Rectal smooth muscle tissue (tissue), 1 donor: ENCODE results near the gene GOLM1.

ENCODE experiments used
- H3K27ac ChIP-seq: one replicate; pipeline ENCODE4 v1.7.0; 2013; ENCODE audit warnings: low read depth, low read length, inconsistent platforms
- H3K27me3 ChIP-seq: one replicate; pipeline ENCODE4 v1.7.0; 2013; ENCODE audit warnings: low read length; ENCODE audit not compliant: control insufficient read depth, insufficient read depth
- H3K36me3 ChIP-seq: one replicate; pipeline ENCODE4 v1.7.0; 2013; ENCODE audit warnings: low read length; ENCODE audit not compliant: control insufficient read depth, insufficient read depth
- H3K4me1 ChIP-seq: one replicate; pipeline ENCODE4 v1.7.0; 2013; ENCODE audit warnings: low read length; ENCODE audit not compliant: control insufficient read depth, insufficient read depth
- H3K4me3 ChIP-seq: one replicate; pipeline ENCODE4 v1.7.0; 2013; ENCODE audit warnings: low read length
- H3K9ac ChIP-seq: one replicate; pipeline ENCODE4 v1.7.0; 2013; ENCODE audit warnings: low read length

The GOLM1 gene

GRCh38 chr9:86035827-86036440, 63.4 kb downstream of the GOLM1 start:
- Histone ChIP-seq H3K27me3 (no peaks in the 10 kb centered on the region), H3K9ac (no peak overlapping the region), H3K4me1 (no peaks in the 10 kb centered on the region), H3K36me3 (peaks cover 6% of the 10 kb centered on the region), H3K4me3 (no peak overlapping the region), H3K27ac (no peak overlapping the region)

GRCh38 chr9:86034863-86035734, 64.3 kb downstream of the GOLM1 start:
- Histone ChIP-seq H3K27me3 (no peaks in the 10 kb centered on the region), H3K27ac (no peak overlapping the region), H3K36me3 (peaks cover 6% of the 10 kb centered on the region), H3K4me3 (no peak overlapping the region), H3K9ac (no peak overlapping the region), H3K4me1 (no peaks in the 10 kb centered on the region)

GRCh38 chr9:86027767-86028166, 71.6 kb downstream of the GOLM1 start:
- H3K27me3 ChIP-seq, result no peaks in the 10 kb centered on the region
- no peak overlapping the region for H3K4me3 ChIP-seq
- H3K27ac ChIP-seq, result no peak overlapping the region
- no peak overlapping the region for H3K9ac ChIP-seq
- peaks cover 11% of the 10 kb centered on the region for H3K36me3 ChIP-seq
- no peaks in the 10 kb centered on the region for H3K4me1 ChIP-seq

- H3K36me3 ChIP-seq, result peaks cover 8% of the 10 kb centered on the region
- no peak overlapping the region for H3K27ac ChIP-seq
- H3K9ac ChIP-seq, result no peak overlapping the region
- no peaks in the 10 kb centered on the region for H3K27me3 ChIP-seq
- no peak overlapping the region for H3K4me3 ChIP-seq
- H3K4me1 ChIP-seq, result peaks cover 2% of the 10 kb centered on the region
Measured at GRCh38 chr9:86022687-86023266, 76.6 kb downstream of the GOLM1 start.

GRCh38 chr9:86021166-86021565, 78.2 kb downstream of the GOLM1 start:
- Histone ChIP-seq H3K9ac (no peak overlapping the region), H3K27ac (no peak overlapping the region), H3K4me1 (peaks cover 2% of the 10 kb centered on the region), H3K27me3 (no peaks in the 10 kb centered on the region), H3K36me3 (peaks cover 9% of the 10 kb centered on the region), H3K4me3 (no peak overlapping the region)

GRCh38 chr9:86020731-86021130, 78.6 kb downstream of the GOLM1 start:
- Histone ChIP-seq H3K4me1 (peaks cover 2% of the 10 kb centered on the region), H3K9ac (no peak overlapping the region), H3K27ac (no peak overlapping the region), H3K27me3 (no peaks in the 10 kb centered on the region), H3K4me3 (no peak overlapping the region), H3K36me3 (peaks cover 9% of the 10 kb centered on the region)

- H3K4me3 ChIP-seq, result no peak overlapping the region
- H3K36me3 ChIP-seq, result peaks cover 12% of the 10 kb centered on the region
- no peaks in the 10 kb centered on the region for H3K4me1 ChIP-seq
- no peak overlapping the region for H3K9ac ChIP-seq
- H3K27me3 ChIP-seq, result no peaks in the 10 kb centered on the region
- no peak overlapping the region for H3K27ac ChIP-seq
Measured at GRCh38 chr9:86009133-86009532, 90.2 kb downstream of the GOLM1 start.

GRCh38 chr9:86005253-86005775, 94.0 kb downstream of the GOLM1 start:
- Histone ChIP-seq H3K4me3 (no peak overlapping the region), H3K36me3 (peaks cover 7% of the 10 kb centered on the region), H3K27me3 (no peaks in the 10 kb centered on the region), H3K27ac (no peak overlapping the region), H3K4me1 (no peaks in the 10 kb centered on the region), H3K9ac (no peak overlapping the region)

GRCh38 chr9:85995599-85995998, 103.8 kb downstream of the GOLM1 start:
- H3K9ac ChIP-seq, result no peak overlapping the region
- no peaks in the 10 kb centered on the region for H3K4me1 ChIP-seq
- no peaks in the 10 kb centered on the region for H3K36me3 ChIP-seq
- H3K27me3 ChIP-seq, result no peaks in the 10 kb centered on the region
- no peak overlapping the region for H3K4me3 ChIP-seq
- H3K27ac ChIP-seq, result no peak overlapping the region

- no peaks in the 10 kb centered on the region for H3K36me3 ChIP-seq
Measured at GRCh38 chr9:85995097-85995496, 104.3 kb downstream of the GOLM1 start.

GRCh38 chr9:85994191-85994590, 105.2 kb downstream of the GOLM1 start:
- Histone ChIP-seq H3K4me1 (no peaks in the 10 kb centered on the region), H3K9ac (no peak overlapping the region), H3K4me3 (no peak overlapping the region), H3K36me3 (no peaks in the 10 kb centered on the region), H3K27ac (no peak overlapping the region), H3K27me3 (no peaks in the 10 kb centered on the region)

More at GRCh38 chr9:85995097-85995496, 104.3 kb downstream of the GOLM1 start:
- Histone ChIP-seq H3K9ac (no peak overlapping the region), H3K27me3 (no peaks in the 10 kb centered on the region), H3K27ac (no peak overlapping the region), H3K4me3 (no peak overlapping the region), H3K4me1 (no peaks in the 10 kb centered on the region)

- no peak overlapping the region for H3K9ac ChIP-seq
- no peak overlapping the region for H3K4me3 ChIP-seq
- H3K4me1 ChIP-seq, result no peaks in the 10 kb centered on the region
- no peaks in the 10 kb centered on the region for H3K27me3 ChIP-seq
- H3K27ac ChIP-seq, result no peak overlapping the region
- H3K36me3 ChIP-seq, result peaks cover 7% of the 10 kb centered on the region
Measured at GRCh38 chr9:85987236-85987635, 112.1 kb downstream of the GOLM1 start.
